IPS DF 4.7 (cell line): ENCODE data around the gene RGS17.
"Not testable (repeated sequence)": the region's sequence is repeated elsewhere in the genome, so short reads cannot be mapped to it uniquely, and the experiment has no call there.

Experiments used
- DNase-seq: peaks from one replicate; pipeline ENCODE4 v3.0.0-alpha.2; 2013; ENCODE audit warnings: low spot score; ENCODE audit errors: extremely low read depth

Gene RGS17, protein sequence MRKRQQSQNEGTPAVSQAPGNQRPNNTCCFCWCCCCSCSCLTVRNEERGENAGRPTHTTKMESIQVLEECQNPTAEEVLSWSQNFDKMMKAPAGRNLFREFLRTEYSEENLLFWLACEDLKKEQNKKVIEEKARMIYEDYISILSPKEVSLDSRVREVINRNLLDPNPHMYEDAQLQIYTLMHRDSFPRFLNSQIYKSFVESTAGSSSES

DNA sequence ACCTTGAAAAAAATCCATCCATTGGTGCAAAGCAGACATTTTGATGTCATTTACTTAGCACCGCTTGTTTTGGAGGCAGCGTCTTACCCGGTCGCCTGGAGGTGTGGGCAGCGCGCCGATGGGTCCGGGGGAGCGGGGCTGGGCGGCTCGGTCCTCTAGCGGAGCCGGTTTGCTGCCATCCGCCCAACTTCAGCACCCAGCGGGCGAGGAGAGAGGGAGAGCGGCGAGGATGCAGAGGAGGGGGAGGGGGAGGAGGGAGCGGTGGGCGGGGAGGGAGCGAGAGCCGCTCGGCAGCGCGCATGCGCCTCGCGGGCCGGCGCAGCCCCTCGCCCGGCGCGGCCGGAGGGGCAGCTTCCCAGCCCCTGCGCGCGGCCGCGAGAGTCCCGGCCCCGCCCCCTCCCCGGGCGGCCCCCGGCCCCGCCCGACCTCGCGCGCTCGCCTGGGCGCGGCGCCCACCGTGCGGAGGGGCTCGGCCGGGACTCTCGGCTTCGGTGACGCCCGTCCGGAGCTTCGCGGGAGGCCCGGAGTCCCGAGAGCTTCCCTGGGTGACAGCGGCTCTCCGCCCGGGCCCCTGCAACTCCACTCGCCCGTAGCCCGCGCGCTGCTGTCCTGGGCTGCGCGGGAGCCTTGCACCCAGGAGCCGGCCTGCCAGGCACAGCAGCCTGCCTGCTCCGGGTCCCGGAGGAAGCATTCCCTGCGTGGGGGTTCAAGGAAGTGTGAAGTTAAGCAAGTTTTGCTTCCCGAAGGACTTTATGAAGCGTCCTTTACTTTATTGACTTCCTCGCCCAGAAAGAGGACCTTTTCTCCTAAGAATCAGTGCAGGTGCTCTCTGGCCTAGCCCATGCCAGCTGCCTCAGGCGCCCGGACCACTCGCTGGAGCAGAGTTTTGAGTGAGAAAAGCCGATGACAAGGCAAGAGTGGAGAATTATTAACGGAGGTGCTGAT lies at the start of gene RGS17:
Gene RGS17, minus strand, starts transcription at position 246 of the 945 bp plus-strand sequence. CDS start 87,264 bp downstream, outside the sequence.
- DNase-seq: no peak

GRCh38 chr6:153172815-153173214 lies 41.7 kb upstream of the RGS17 start:
- no peak for DNase-seq

- DNase-seq: no peak
These were observed 39.4 kb upstream of the RGS17 start for GRCh38 chr6:153170511-153170910.

DNA sequence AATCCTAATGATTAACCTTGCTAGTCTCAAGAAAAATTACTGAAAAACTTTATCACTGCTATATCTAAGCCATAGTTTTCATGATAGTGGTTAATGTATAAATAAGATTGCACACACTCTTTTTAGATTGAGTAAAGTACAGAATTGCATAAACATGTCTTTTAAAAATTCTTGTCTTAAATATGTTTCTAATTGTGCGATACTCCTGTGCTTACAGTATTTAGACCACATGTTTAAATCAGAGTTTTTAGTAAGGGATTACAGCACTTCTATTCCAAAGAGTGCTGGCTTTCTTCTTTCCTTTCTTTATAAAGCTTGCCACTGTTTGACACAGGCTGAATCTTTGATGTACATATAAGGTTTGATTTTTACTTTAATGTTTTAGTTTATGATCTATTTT lies 36.8 kb upstream of the RGS17 start:
- DNase-seq: no peak

DNA sequence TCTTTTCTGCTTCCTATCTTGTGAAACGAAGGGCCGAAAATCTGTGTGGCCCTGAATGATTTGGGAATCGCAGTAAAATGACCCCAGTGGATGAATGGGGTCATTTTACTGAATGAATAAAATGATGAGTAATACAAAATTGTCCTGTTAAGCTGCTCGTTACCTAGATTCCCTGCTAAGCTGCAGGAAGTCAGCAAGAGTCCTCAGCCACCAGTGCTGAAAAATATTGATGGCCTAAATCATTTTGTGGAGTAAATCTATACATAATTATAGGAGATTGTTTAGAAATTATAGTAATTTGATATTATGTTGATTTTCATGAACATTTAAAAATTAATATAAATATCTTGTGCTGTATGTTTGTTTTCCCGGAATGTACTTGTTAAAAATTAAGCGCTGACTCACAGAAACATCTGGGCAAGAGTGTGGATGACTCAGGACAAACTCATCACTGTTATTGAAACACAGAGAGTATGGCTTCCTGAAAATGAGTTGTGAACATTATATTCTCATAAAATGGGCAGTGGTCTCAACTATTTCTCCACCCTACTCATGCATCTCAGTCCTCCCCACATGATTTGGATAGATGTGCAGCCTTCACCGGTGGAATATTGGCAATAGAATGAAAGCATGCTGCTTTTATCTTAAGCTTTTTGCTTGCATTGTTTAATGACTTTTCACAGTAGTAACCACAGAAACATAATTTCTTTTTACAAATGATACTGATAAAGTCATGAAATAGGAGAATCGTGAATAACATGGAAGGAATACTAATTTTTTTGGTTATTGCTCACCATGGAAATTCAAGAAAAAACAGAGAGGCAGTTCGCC lies 36.2 kb upstream of the RGS17 start:
- no peak for DNase-seq

GRCh38 chr6:153162646-153163045 lies 31.6 kb upstream of the RGS17 start:
- DNase-seq: no peak

DNA sequence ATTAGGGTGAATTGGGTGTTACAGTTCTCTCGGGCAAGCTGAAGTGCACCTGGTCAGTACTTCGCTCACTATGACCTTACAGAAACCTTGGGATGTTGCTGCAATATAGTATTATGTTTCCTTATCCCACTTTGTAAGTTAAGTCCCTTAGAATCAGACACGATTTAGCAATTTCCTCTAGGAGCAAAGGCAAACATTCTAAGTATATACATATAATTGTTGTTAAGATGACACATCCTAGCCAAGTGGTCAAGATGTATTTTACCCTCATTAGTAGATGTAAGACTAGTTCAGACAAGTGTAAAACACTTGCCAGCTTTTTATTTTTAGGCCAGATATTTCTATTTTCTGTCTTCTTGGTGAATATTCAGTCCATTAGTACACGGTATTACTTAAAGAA lies 31.1 kb upstream of the RGS17 start:
- no peak for DNase-seq

DNA sequence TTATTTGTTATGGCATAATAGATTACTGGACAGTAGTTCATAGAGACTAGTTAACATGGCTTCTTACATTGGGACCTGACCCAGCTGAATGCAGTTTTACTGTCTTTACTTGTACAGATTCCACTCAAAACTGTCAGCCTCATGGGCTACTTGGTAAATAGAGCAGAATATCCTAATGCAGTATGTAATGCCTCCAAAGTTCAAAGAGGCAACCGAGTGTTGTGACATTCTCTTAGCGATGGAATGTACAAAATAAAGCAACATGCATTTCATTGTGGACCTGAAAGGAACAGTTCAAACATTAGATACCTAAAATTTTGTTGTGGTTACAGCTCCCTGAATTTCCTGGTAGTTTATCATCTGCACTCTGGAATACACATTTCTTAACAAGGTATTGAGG lies 29.1 kb upstream of the RGS17 start:
- no peak for DNase-seq

DNA sequence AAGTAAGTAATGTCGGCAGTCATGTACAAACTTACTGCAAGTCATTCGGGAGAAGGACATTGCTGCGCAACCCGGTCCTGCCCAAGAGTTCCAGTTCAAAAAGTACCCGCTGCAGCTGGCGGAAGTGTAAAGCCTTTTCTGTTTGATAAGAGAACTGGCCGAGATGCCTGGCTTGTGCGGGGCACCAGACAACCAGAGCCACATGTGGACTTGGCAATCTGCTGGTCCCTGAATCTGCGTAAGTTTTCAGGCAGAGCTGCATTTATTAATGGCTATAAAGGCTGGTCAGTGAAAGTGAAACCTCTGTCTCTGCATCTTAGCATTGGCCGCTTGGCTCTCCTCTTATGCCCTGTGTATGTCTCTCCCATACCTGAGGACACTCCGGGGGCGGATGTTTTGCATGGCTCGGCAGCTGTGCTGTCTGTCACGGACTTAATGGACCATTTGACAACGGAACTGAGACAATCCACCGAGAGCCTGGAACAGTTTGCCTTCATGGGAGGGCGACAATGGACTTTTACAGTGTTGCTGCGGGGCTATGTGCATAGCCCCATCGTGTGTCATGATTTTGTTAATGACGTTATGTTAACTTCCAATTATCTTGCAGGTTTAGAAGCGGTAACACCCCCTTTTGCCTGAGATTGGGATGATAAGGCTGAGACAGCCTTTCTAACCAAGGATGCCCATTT lies 19.8 kb upstream of the RGS17 start:
- no peak for DNase-seq

DNA sequence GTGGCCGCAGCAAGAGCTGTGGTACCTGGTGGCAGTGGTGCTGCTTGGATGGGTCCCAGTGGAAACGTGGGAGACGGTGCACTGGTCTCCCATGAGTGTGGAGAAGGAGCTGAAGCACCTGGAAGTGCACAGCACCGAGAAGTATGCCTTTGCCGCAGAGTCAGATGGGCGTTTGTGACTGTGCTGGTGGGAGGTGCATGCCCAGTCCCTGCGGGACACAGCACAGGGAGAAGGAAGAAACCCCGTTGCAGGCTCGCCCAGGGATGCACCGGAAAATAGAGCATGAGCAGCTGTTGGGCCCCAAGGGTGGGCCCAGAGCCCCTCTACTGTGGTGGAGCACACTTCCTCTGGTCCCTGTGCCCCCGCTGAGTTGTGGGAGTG lies 19.3 kb upstream of the RGS17 start:
- DNase-seq: no peak

GRCh38 chr6:153149891-153150290 lies 18.8 kb upstream of the RGS17 start:
- no peak for DNase-seq

GRCh38 chr6:153146413-153146812 lies 15.3 kb upstream of the RGS17 start:
- no peak for DNase-seq

- no peak for DNase-seq
These were observed 14.5 kb upstream of the RGS17 start for GRCh38 chr6:153145591-153145990.

DNA sequence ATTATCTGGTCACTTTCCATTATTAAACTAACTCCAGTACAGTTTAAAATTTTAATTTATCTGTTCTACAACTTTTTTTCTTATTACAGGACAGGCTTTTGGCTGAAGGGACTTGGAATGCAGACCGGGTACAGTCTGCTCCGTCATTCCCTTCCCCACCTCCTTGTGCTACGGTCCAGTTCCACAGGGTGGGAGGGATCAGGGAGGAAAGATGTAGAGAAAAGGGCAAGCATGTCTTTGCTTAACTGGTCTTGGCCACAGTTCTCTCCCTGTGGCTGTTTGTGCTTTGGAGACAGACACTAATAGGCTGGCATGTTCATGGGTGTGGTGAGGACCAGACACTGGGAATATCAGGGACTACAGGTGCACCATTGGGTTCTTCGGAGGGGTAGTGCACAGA lies 12.1 kb upstream of the RGS17 start:
- no peak for DNase-seq

DNA sequence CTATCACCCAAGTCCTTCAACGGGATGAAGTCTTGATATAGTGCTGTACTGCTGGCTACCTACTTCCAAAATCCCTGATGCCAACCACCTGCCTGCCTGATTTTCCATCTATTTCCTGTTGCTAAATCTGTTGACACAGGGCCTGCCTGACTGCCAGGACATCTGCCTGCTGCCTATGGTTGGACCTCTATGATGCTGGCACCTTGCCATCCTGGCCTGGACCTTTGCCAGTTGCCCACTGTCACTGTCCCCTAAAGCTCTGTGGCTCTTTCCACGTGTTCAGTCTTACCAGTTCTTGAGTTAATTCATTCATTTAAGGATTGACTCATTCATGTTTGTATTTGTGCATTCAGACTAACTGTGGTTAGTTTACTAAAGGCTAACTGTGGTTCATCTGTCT lies 9.2 kb upstream of the RGS17 start:
- DNase-seq: no peak

GRCh38 chr6:153138930-153139329 lies 7.8 kb upstream of the RGS17 start:
- DNase-seq: no peak

DNA sequence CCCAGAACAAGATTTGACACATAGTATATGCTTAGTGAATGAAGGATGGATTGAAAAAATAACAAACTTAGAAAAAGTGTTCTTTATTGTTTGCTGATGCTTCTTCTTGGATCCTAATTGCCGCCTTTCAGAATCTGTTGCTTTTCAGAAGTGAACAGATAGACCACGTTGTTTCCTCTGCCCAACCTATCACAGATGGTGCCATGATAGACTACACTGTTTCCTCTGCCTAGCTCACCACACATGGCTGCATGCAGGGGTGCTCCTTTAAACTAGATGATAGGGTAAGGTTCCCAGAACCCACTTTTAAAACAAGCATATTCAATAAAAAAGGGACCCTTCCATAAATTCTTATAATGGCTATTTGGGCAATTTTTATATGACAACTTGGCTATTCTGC lies 4.6 kb upstream of the RGS17 start:
- DNase-seq: no peak

GRCh38 chr6:153133667-153134066 lies 2.6 kb upstream of the RGS17 start:
- DNase-seq: not testable (repeated sequence)

DNA sequence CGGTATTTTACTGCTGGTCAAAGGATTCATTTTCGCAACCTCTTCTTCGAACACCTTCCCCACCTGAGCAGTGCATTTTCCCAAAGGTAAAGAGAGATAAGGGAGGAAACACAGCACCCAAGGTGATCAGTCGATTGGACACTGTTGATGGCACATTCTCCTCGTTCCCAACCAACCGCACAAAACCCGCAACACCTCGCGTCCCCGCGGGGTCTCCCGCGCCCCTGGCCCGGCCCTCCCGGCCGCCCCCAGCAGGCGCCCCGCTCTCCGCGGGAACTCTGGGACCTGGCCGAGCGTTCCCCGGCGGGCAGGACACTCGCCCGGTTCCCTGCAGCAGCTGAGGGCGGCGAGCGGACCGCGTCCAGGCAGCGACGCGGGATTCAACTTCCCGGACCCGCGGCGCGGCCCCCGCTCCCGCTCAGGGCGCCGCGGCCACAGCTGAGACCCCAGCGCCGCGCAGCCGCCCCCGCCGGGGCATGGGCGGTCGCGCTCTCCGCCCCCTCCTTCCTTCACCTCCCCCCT lies 506 bp downstream of the RGS17 start:
- DNase-seq: no peak

DNA sequence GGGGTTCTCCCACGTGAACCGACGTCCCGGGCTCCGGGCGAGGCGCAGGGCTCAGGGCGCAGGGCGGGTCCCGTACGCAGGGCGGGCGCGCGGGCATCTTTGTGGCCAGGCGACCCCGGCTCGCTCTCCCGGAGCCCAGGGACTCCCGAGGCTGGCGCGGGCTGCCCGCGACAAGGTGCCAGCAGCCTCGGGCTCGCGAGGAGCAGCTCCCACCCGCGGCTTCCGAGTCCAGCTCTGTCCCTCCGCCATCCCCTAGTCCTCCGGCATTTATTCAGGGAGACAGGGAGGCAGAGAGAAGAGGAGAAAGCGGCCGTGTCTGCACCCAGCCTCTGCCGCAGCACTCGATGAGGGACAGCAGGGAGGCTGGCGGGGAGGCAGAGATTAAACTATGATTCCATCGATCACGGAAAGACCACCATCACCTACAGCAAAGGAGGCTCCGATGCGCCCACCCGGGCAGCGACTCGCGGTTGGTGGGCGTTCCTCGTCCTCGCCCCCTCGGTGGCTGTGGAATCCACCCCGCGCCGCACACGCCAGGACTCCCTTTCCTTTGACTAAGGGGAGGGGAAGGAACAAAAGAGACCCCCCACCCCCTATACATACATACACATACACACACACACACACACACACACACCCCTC lies 1.1 kb downstream of the RGS17 start:
- no peak for DNase-seq

GRCh38 chr6:153126218-153126617 lies 4.9 kb downstream of the RGS17 start:
- no peak for DNase-seq
